Suppressor macrophage treated with lipopolysaccharide for 4 hours (primary cell): ENCODE data around the gene NGB.
"Not testable (repeated sequence)": the region's sequence is repeated elsewhere in the genome, so short reads cannot be mapped to it uniquely, and the experiment has no call there.

Experiments used
- DNase-seq: peaks from one replicate; pipeline ENCODE4 v3.0.0-alpha.2; 2020

The NGB gene

GRCh38 chr14:77271113-77271710 is at the start of gene NGB:
Gene NGB, minus strand, starts transcription at chr14:77271206. Its CDS starts 269 bp downstream, at chr14:77270937.
- no peak for DNase-seq

GRCh38 chr14:77320238-77320935 is 49.4 kb upstream of the NGB start, which contains the start of gene POMT2:
Gene POMT2, minus strand, starts transcription at chr14:77320883. Its CDS starts 202 bp downstream, at chr14:77320681.
- peak; percentile 95 for DNase-seq

- DNase-seq: no peak
Measured at GRCh38 chr14:77319422-77319821, 48.4 kb upstream of the NGB start.

GRCh38 chr14:77318756-77319155 is 47.8 kb upstream of the NGB start:
- not testable (repeated sequence) for DNase-seq

GRCh38 chr14:77318006-77318553 is 47.1 kb upstream of the NGB start:
- no peak for DNase-seq

- no peak for DNase-seq
Measured at GRCh38 chr14:77316872-77317301, 45.9 kb upstream of the NGB start.

GRCh38 chr14:77316195-77316505 is 45.1 kb upstream of the NGB start:
- no peak for DNase-seq

GRCh38 chr14:77314539-77315457 is 43.8 kb upstream of the NGB start:
- no peak for DNase-seq

GRCh38 chr14:77314043-77314442 is 43.0 kb upstream of the NGB start:
- DNase-seq: peak; percentile 69

- DNase-seq: no peak
Measured at GRCh38 chr14:77313371-77313770, 42.4 kb upstream of the NGB start.

- peak; percentile 31 for DNase-seq
Measured at GRCh38 chr14:77311217-77311616, 40.2 kb upstream of the NGB start.

- no peak for DNase-seq
Measured at GRCh38 chr14:77310026-77310425, 39.0 kb upstream of the NGB start.

- DNase-seq: no peak
Measured at GRCh38 chr14:77309131-77309530, 38.1 kb upstream of the NGB start.

GRCh38 chr14:77306851-77307496 is 36.0 kb upstream of the NGB start:
- DNase-seq: no peak

GRCh38 chr14:77306416-77306815 is 35.4 kb upstream of the NGB start:
- no peak for DNase-seq

- no peak for DNase-seq
Measured at GRCh38 chr14:77305696-77306095, 34.7 kb upstream of the NGB start.

- DNase-seq: peak; percentile 95
Measured at GRCh38 chr14:77303417-77304156, 32.6 kb upstream of the NGB start.

GRCh38 chr14:77302926-77303325 is 31.9 kb upstream of the NGB start:
- DNase-seq: peak; percentile 54

- DNase-seq: peak; percentile 82
Measured at GRCh38 chr14:77301103-77301502, 30.1 kb upstream of the NGB start.

- no peak for DNase-seq
Measured at GRCh38 chr14:77299771-77300170, 28.8 kb upstream of the NGB start.

GRCh38 chr14:77296906-77297305 is 25.9 kb upstream of the NGB start:
- DNase-seq: no peak

- DNase-seq: no peak
Measured at GRCh38 chr14:77296155-77296554, 25.1 kb upstream of the NGB start.
